ENCODE data around the gene SFTPA2.
"Not testable (repeated sequence)": the region's sequence is repeated elsewhere in the genome, so short reads cannot be mapped to it uniquely, and the experiment has no call there.

The SFTPA2 gene

DNA sequence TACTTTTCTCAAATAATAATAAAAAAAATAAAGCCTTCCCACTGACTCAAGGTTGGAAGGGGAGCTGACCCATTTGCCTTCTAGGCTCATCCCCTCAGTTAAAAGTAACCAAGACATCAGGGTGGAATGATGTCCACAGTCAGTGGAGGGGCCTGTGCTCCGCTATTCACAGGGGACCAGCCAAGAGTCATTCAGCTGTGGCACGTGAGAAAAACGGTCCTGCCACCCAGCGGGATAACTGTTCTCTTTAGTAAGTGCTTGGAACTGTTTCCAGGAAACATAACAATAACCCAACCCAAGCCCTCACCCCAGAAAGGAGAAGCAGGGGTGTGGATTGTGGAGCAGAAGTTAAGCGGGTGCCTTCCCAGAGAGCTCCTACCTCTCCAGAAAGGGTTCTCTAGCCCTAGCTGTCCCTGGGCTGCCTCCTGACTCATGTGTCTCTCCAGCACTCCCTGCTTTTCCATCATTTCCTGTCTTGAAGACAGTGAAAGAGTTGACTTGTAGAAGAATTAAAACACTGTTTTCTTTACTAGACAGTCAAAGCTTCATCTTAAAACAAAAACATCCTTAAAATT, 50.2 kb downstream of the SFTPA2 start:
- DNase-seq = not testable (repeated sequence)

DNA sequence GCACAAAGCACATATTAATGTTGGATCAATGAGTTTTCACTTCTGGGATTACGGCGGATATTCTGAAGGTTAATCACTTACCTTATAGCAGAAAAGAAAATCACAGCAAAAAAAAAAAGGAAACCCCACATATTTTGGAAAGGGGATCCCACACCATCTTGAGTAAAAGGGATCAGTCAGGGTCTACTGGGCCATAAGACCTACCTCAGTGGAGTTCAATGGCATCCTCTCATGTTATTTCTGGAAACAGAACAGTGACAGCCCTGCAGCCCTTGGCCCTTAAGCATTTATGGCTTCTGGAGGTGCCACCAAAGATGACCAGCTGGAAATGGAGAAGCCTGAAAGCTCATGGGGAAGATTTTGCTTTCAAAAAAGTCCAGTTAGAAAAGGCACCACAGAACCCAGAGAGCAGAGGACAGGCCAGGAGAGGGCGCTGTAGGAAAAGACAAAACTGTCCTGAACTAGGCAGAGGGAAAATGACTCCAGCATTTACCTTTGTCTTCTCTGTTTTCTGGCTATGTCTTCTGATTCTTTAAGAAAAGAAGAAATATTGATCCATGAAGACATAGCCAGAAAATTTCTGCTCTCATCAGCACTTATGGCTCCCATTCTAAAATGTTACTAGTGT, 50.8 kb downstream of the SFTPA2 start:
- DNase-seq = not testable (repeated sequence)

DNA sequence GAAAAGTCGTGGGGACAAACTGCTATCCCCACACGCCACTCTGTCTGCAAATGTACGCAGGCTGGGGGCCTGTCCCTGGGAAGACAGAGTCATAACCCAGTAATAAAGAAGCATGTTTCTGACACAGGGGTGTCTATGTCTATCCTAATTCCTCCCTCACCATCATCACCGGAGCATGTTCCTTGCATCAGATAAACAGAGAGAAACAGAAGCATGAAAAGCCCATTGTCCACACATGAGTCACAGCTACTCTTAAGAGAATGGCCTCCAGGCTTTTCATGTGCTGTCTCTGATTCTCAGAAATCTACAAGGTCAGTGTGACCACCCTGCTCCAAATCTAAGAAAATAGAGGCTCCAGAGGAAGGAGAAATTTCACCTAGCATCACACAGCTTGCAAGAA, 52.0 kb downstream of the SFTPA2 start:
- not testable (repeated sequence) for DNase-seq

DNA sequence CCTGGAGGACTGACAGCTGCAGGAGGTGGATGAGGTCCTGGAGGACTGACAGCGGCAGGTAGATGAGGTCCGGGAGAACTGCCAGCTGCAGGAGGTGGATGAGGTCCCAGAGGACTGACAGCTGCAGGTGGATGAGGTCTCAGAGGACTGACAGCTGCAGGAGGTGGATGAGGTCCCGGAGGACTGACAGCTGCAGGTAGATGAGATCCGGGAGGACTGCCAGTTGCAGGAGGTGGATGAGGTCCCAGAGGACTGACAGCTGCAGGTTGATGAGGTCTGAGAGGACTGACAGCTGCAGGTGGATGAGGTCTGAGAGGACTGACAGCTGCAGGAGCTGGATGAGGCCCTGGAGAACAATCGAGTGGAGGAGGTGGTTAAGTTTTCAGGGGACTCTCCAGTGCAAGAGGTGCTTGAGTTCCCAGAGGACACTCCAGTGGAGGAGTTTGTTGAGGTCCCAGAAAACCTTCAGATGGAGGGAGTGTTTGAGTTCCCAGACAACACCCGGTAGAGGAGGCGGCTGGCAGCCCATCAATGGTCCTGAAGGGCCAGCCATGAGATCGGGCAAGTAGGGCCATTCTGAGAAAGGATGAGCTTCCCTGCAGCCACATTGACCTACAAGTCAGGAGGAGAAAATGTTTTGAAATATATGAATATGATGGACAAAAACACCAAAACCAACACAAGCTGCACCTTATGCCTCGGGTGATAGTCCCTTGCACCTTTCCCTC, 52.6 kb downstream of the SFTPA2 start:
- DNase-seq = no peak

Data from NCI-H1417 treated with DMSO at 0.1 percent for 48 hours (cell line).